HG02981 (cell line): ENCODE data around the gene DNPEP.
A peak's percentile ranks its signal among the peaks of the same experiment; 100 is the strongest.
"Not testable (repeated sequence)": the region's sequence is repeated elsewhere in the genome, so short reads cannot be mapped to it uniquely, and the experiment has no call there.

Source experiments
- ATAC-seq: cut with Tn5 transposase; IDR thresholded peaks from one replicate; pipeline ENCODE4 v1.9.1; 2021; ENCODE audit warnings: mild to moderate bottlenecking, moderate library complexity; ENCODE audit not compliant: unreplicated experiment

DNPEP gene

GRCh38 chr2:219402665-219403515, 15.2 kb upstream of the DNPEP start:
- ATAC-seq = peak; percentile 80

- no peak for ATAC-seq
Measured at GRCh38 chr2:219401606-219402005, 13.9 kb upstream of the DNPEP start.

GRCh38 chr2:219400562-219400961, 12.8 kb upstream of the DNPEP start:
- ATAC-seq = no peak

GRCh38 chr2:219399716-219400478, 12.2 kb upstream of the DNPEP start:
- no peak for ATAC-seq

GRCh38 chr2:219398721-219399363, 11.1 kb upstream of the DNPEP start:
- no peak for ATAC-seq

GRCh38 chr2:219396863-219397457, 9.2 kb upstream of the DNPEP start:
- no peak for ATAC-seq

GRCh38 chr2:219395609-219396008, 7.9 kb upstream of the DNPEP start:
- no peak for ATAC-seq

- not testable (repeated sequence) for ATAC-seq
Measured at GRCh38 chr2:219395056-219395455, 7.3 kb upstream of the DNPEP start.

- no peak for ATAC-seq
Measured at GRCh38 chr2:219392754-219393153, 5.0 kb upstream of the DNPEP start.

- ATAC-seq = no peak
Measured at GRCh38 chr2:219388907-219389156, 1.1 kb upstream of the DNPEP start.

GRCh38 chr2:219388121-219388906, 602 bp upstream of the DNPEP start:
- ATAC-seq = peak; percentile 76

- ATAC-seq = no peak
Measured at GRCh38 chr2:219386532-219387280, 1.0 kb downstream of the DNPEP start.

GRCh38 chr2:219385958-219386520, 1.7 kb downstream of the DNPEP start:
- no peak for ATAC-seq

GRCh38 chr2:219384859-219385258, 2.9 kb downstream of the DNPEP start:
- no peak for ATAC-seq

- ATAC-seq = no peak
Measured at GRCh38 chr2:219384083-219384713, 3.5 kb downstream of the DNPEP start.

GRCh38 chr2:219381448-219381847, 6.3 kb downstream of the DNPEP start:
- ATAC-seq = no peak

GRCh38 chr2:219380926-219381325, 6.8 kb downstream of the DNPEP start:
- no peak for ATAC-seq

- no peak for ATAC-seq
Measured at GRCh38 chr2:219378163-219378851, 9.4 kb downstream of the DNPEP start.

- no peak for ATAC-seq
Measured at GRCh38 chr2:219369447-219369861, 18.3 kb downstream of the DNPEP start.
